Liver (tissue), 2 donors: ENCODE data around the gene EYA3.

Experiments used
- SP1 ChIP-seq: IDR thresholded peaks from 2 replicates; pipeline ENCODE4 v1.6.1; 2018; ENCODE audit warnings: antibody characterized with exemption, mild to moderate bottlenecking
- TF ChIP-seq, protein P1 (sequence below): IDR thresholded peaks from 2 replicates; pipeline ENCODE4 v1.6.1; 2016; ENCODE audit warnings: antibody characterized with exemption, mild to moderate bottlenecking
- donor health status: healthy.

DNA sequence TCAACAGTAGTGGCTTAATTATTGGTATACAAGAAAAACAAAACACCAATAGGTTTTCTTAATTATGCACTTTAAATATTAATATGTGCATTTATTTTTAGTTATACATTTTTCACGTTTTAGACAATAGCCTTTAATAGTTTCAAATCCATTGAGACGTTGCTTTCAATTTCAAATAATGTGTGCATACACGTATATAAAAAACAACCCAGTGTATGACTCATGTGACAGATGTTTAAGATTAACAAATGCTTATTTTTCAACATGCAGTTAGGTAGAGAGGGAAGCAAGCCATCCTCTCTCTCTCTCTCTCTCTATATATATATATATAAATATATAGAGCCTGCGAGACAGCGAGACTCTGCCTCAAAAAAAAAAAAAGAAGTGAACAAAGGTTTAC is 24.3 kb downstream of the EYA3 start:
- no peak for TF ChIP-seq SP1
- TF ChIP-seq, protein P1, sequence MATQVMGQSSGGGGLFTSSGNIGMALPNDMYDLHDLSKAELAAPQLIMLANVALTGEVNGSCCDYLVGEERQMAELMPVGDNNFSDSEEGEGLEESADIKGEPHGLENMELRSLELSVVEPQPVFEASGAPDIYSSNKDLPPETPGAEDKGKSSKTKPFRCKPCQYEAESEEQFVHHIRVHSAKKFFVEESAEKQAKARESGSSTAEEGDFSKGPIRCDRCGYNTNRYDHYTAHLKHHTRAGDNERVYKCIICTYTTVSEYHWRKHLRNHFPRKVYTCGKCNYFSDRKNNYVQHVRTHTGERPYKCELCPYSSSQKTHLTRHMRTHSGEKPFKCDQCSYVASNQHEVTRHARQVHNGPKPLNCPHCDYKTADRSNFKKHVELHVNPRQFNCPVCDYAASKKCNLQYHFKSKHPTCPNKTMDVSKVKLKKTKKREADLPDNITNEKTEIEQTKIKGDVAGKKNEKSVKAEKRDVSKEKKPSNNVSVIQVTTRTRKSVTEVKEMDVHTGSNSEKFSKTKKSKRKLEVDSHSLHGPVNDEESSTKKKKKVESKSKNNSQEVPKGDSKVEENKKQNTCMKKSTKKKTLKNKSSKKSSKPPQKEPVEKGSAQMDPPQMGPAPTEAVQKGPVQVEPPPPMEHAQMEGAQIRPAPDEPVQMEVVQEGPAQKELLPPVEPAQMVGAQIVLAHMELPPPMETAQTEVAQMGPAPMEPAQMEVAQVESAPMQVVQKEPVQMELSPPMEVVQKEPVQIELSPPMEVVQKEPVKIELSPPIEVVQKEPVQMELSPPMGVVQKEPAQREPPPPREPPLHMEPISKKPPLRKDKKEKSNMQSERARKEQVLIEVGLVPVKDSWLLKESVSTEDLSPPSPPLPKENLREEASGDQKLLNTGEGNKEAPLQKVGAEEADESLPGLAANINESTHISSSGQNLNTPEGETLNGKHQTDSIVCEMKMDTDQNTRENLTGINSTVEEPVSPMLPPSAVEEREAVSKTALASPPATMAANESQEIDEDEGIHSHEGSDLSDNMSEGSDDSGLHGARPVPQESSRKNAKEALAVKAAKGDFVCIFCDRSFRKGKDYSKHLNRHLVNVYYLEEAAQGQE: no peak
